Caco-2 (cell line): Measurements from ENCODE around the gene FBXO39. TPM values are rescaled to one million over a fixed set of nuclear protein-coding genes. Genes with fewer than 3 reads are reported as not detected.

ENCODE experiments used
- BruUV-seq: library from RNA; stranded (reverse); fragments of 400-500 nt; replicated peaks from 2 replicates; lab custom pipeline; 2021; lab: Mats Ljungman, UMichigan
- CTCF ChIA-PET: fragments of 300-600 bp; sonication (Branson Sonifier 250); formaldehyde crosslinking; loops from one replicate; lab custom pipeline; 2022; ENCODE audit warnings: antibody characterized with exemption; lab: Charles Lee
- POLR2A ChIA-PET: fragments of 300-600 bp; sonication (Branson Sonifier 250); formaldehyde crosslinking; loops from one replicate; lab custom pipeline; 2022; ENCODE audit warnings: antibody characterized with exemption; lab: Charles Lee
- DNase-seq, 2 experiments: peaks; one replicate each; pipeline versions ENCODE4 v3.0.0 to v3.0.0-alpha.2; 2020 to 2022
- H3K27me3 ChIP-seq: replicated peaks from 2 replicates; pipeline ENCODE4 v1.6.0; 2011; ENCODE audit warnings: low read length; ENCODE audit not compliant: control insufficient read depth, insufficient read depth
- H3K36me3 ChIP-seq: 2 replicates; pipeline ENCODE4 v1.5.1; 2011; ENCODE audit warnings: low read length; ENCODE audit not compliant: control insufficient read depth, insufficient read depth
- H3K4me1 ChIP-seq: fragments of 250-450 bp; sonication (Bioruptor Pico); 2 replicates; pipeline ENCODE4 v1.5.1; 2020; ENCODE audit warnings: mild to moderate bottlenecking
- H3K4me3 ChIP-seq: 2 replicates; pipeline ENCODE4 v1.5.1; 2011; ENCODE audit warnings: low read depth, mild to moderate bottlenecking, control low read depth, low read length
- H3K9me3 ChIP-seq: fragments of 250-450 bp; sonication (Bioruptor Pico); 2 replicates; pipeline ENCODE4 v1.5.1; 2020; ENCODE audit warnings: mild to moderate bottlenecking, moderate library complexity
- H3K27ac Mint-ChIP-seq: one replicate; pipeline ENCODE4 v1.8.0; 2022; ENCODE audit warnings: mixed read lengths; ENCODE audit not compliant: unreplicated experiment
- H3K27me3 Mint-ChIP-seq: one replicate; pipeline ENCODE4 v1.8.0; 2022; ENCODE audit warnings: mixed read lengths; ENCODE audit not compliant: insufficient read depth, unreplicated experiment
- H3K36me3 Mint-ChIP-seq: one replicate; pipeline ENCODE4 v1.8.0; 2022; ENCODE audit warnings: mild to moderate bottlenecking, mixed read lengths; ENCODE audit not compliant: insufficient read depth, unreplicated experiment
- H3K4me1 Mint-ChIP-seq: one replicate; pipeline ENCODE4 v1.8.0; 2022; ENCODE audit warnings: low read depth, mixed read lengths; ENCODE audit not compliant: unreplicated experiment
- H3K4me3 Mint-ChIP-seq: one replicate; pipeline ENCODE4 v1.8.0; 2022; ENCODE audit warnings: mild to moderate bottlenecking, moderate library complexity, mixed read lengths; ENCODE audit not compliant: unreplicated experiment
- H3K9me3 Mint-ChIP-seq: one replicate; pipeline ENCODE4 v1.8.0; 2022; ENCODE audit warnings: mixed read lengths; ENCODE audit not compliant: unreplicated experiment
- intact Hi-C: fragments of 100-400 bp; cut with micrococcal nuclease; formaldehyde crosslinking; loops from one replicate; pipeline ENCODE4 v1.10.0; 2022; ENCODE audit not compliant: unreplicated experiment
- total RNA-seq: library from RNA; stranded (reverse); gene quantifications from 2 replicates; pipeline ENCODE4 v1.2.3, GENCODE V29; 2022
- TF ChIP-seq, protein P1 (sequence below), 2 experiments: fragments of 200-600 bp in 1 of 2; IDR thresholded peaks; 1 replicate in 1 of 2; 2 replicates in 1 of 2; pipeline versions ENCODE4 v1.5.1 to v1.8.0; 2011 to 2022; ENCODE audit warnings: antibody characterized with exemption in 1 of 2, control low read depth in 1 of 2, inconsistent platforms in 1 of 2, low read depth in 1 of 2, low read length in 1 of 2, mild to moderate bottlenecking in 1 of 2, moderate library complexity in 1 of 2; ENCODE audit not compliant: insufficient read depth in 1 of 2, severe bottlenecking in 1 of 2, unreplicated experiment in 1 of 2

FBXO39 gene
- total RNA-seq, 1 experiment from 2014 or later = not detected

DNA sequence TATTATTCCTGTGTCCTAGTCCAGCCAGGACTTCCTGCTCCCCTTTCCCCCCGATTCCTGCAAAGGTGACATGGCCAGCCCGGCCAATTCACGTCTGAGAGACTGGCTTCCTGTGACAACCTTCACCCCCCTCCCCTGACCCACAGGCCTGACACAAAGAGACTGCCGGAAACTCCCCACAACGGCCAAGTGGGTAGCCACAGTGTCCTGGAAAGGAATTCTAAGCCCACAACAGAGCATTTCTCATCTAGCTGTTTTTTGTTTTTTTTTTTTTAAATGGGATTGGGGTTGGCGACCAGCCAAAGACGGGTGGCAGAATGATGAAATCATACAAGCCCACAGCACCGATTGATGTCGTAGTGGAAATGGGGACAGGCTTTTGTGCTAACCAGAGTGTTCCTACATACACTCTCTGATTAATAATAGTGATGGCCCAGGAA is 23.0 kb upstream of the FBXO39 start:
- no TSS peak for BruUV-seq
- Mint-ChIP-seq H3K9me3 (no peaks in the 10 kb centered on the region), H3K27ac (peak overlapping the region; percentile 24), H3K36me3 (no peaks in the 10 kb centered on the region), H3K4me3 (no peak overlapping the region), H3K4me1 (no peaks in the 10 kb centered on the region), H3K27me3 (no peaks in the 10 kb centered on the region)
- no peak overlapping the region for H3K4me3 ChIP-seq
- H3K27me3 ChIP-seq = no peaks in the 10 kb centered on the region
- H3K9me3 ChIP-seq = no peaks in the 10 kb centered on the region
- H3K36me3 ChIP-seq = no peaks in the 10 kb centered on the region
- intact Hi-C loops = no loop called here
- CTCF ChIA-PET = no interaction called here
- H3K4me1 ChIP-seq = no peaks in the 10 kb centered on the region
- POLR2A ChIA-PET = no interaction called here
- TF ChIP-seq, protein P1, sequence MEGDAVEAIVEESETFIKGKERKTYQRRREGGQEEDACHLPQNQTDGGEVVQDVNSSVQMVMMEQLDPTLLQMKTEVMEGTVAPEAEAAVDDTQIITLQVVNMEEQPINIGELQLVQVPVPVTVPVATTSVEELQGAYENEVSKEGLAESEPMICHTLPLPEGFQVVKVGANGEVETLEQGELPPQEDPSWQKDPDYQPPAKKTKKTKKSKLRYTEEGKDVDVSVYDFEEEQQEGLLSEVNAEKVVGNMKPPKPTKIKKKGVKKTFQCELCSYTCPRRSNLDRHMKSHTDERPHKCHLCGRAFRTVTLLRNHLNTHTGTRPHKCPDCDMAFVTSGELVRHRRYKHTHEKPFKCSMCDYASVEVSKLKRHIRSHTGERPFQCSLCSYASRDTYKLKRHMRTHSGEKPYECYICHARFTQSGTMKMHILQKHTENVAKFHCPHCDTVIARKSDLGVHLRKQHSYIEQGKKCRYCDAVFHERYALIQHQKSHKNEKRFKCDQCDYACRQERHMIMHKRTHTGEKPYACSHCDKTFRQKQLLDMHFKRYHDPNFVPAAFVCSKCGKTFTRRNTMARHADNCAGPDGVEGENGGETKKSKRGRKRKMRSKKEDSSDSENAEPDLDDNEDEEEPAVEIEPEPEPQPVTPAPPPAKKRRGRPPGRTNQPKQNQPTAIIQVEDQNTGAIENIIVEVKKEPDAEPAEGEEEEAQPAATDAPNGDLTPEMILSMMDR (IDR thresholded peaks at IDR 0.05; ENCODE audit: insufficient read depth in 1 of 2, low read depth in 1 of 2, low read length in 1 of 2, severe bottlenecking in 1 of 2, unreplicated experiment in 1 of 2) = no peak
- DNase-seq = no peak

DNA sequence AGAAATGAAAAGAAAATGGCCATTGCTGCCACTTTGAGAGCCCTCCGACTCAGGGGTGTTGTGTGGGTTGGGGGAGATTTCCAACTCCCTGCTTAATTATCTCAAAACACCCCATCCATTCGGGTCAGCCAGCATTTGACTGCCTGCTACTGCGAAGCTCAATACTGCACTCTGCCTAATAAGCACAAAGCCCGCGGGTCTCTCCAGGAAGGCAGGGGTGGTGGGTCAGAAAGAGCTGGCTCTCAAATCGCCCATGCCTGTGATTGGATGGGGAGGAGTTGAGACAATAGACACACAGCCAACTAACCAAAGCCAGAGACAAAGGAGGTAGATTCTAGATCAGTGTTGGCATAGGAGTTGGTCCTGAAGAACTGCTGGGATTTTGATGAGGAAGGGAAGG is 22.5 kb upstream of the FBXO39 start:
- Mint-ChIP-seq H3K4me1 (no peaks in the 10 kb centered on the region), H3K36me3 (no peaks in the 10 kb centered on the region), H3K9me3 (no peaks in the 10 kb centered on the region), H3K27me3 (no peaks in the 10 kb centered on the region), H3K27ac (no peak overlapping the region), H3K4me3 (no peak overlapping the region)
- DNase-seq = no peak
- no peaks in the 10 kb centered on the region for H3K4me1 ChIP-seq
- no peaks in the 10 kb centered on the region for H3K27me3 ChIP-seq
- BruUV-seq = no TSS peak
- no peaks in the 10 kb centered on the region for H3K36me3 ChIP-seq
- POLR2A ChIA-PET = no interaction called here
- CTCF ChIA-PET = no interaction called here
- H3K9me3 ChIP-seq = no peaks in the 10 kb centered on the region
- no peak overlapping the region for H3K4me3 ChIP-seq
- intact Hi-C loops = no loop called here
- TF ChIP-seq, protein P1 (IDR thresholded peaks at IDR 0.05; ENCODE audit: insufficient read depth in 1 of 2, low read depth in 1 of 2, low read length in 1 of 2, severe bottlenecking in 1 of 2, unreplicated experiment in 1 of 2) = no peak

DNA sequence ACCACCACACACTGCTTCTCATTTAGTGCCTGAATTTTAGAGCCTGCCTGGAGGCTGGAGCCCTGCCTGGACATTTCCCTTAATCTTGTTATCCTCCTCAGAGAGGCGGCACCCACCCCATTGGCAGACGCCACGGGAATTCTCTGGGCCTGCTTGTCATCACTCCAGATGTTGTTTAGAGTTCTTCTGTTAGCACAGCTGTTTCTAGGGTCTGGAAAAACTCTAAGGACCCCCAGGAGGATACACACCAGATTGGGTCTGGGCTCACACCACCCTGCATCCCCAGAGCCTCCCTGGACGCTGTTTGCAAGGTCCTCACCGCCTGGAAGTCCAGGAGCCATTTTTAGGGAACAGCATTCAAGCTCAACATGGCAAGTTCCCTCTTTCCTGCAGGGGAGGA is 20.7 kb upstream of the FBXO39 start:
- Histone ChIP-seq H3K27me3 (no peaks in the 10 kb centered on the region), H3K36me3 (no peaks in the 10 kb centered on the region), H3K4me3 (no peak overlapping the region), H3K9me3 (no peaks in the 10 kb centered on the region), H3K4me1 (no peaks in the 10 kb centered on the region)
- Mint-ChIP-seq H3K4me1 (no peaks in the 10 kb centered on the region), H3K9me3 (no peaks in the 10 kb centered on the region), H3K27me3 (no peaks in the 10 kb centered on the region), H3K27ac (no peak overlapping the region), H3K4me3 (no peak overlapping the region), H3K36me3 (no peaks in the 10 kb centered on the region)
- no TSS peak for BruUV-seq
- DNase-seq = no peak
- ChIA-PET POLR2A (no interaction called here), CTCF (no interaction called here)
- intact Hi-C loops = no loop called here
- TF ChIP-seq, protein P1 (IDR thresholded peaks at IDR 0.05; ENCODE audit: insufficient read depth in 1 of 2, low read depth in 1 of 2, low read length in 1 of 2, severe bottlenecking in 1 of 2, unreplicated experiment in 1 of 2) = no peak
